ENCODE data around the gene FRS3. TPM values are rescaled to one million over a fixed set of nuclear protein-coding genes. Genes with fewer than 3 reads are reported as not detected.

The FRS3 gene
- total RNA-seq, 6 experiments from 2014 or later: 0.68 to 3.0 (median 1.9) TPM

GRCh38 chr6:41757931-41758640, 21.6 kb downstream of the FRS3 start:
- no peak for DNase-seq
- no peak overlapping the region for H3K27ac ChIP-seq
- H3K4me3 ChIP-seq: no peak overlapping the region
- no peaks in the 10 kb centered on the region for H3K4me1 ChIP-seq
- 71% methylated on average over 6 of the region's 8 CpGs for WGBS (ENCODE audit: insufficient coverage, low coverage, low lambda C conversion rate, missing lambda C conversion rate)
- intact Hi-C loops (cut with DNase I): no loop called here
- no peaks in the 10 kb centered on the region for H3K27me3 ChIP-seq
- H3K9me3 ChIP-seq: no peaks in the 10 kb centered on the region
- ATAC-seq: no peak
- no peak for TF ChIP-seq POLR2A (IDR thresholded peaks at IDR 0.05)
- no peaks in the 10 kb centered on the region for H3K36me3 ChIP-seq

- Histone ChIP-seq H3K9me3 (no peaks in the 10 kb centered on the region), H3K4me1 (no peaks in the 10 kb centered on the region), H3K36me3 (no peaks in the 10 kb centered on the region), H3K4me3 (no peak overlapping the region), H3K27me3 (no peaks in the 10 kb centered on the region), H3K27ac (no peak overlapping the region)
- no peak for ATAC-seq
- TF ChIP-seq POLR2A (IDR thresholded peaks at IDR 0.05) (no peak), CTCF (IDR thresholded peaks at IDR 0.05) (no peak)
- 83% methylated on average over 1 of the region's 6 CpGs for whole genome bisulfite sequencing (ENCODE audit: insufficient coverage, low coverage, low lambda C conversion rate, missing lambda C conversion rate)
- intact Hi-C loops (cut with DNase I): no loop called here
- no peak for DNase-seq
Measured at GRCh38 chr6:41757271-41757670, 22.4 kb downstream of the FRS3 start.

- Histone ChIP-seq H3K27ac (no peak overlapping the region), H3K9me3 (no peaks in the 10 kb centered on the region), H3K4me3 (no peak overlapping the region), H3K36me3 (no peaks in the 10 kb centered on the region), H3K4me1 (no peaks in the 10 kb centered on the region), H3K27me3 (no peaks in the 10 kb centered on the region)
- WGBS (ENCODE audit: insufficient coverage, low coverage, low lambda C conversion rate, missing lambda C conversion rate): no CpG with 5 or more reads among the region's 13 CpGs
- TF ChIP-seq CTCF (IDR thresholded peaks at IDR 0.05): no peak
- no peak for TF ChIP-seq POLR2A (IDR thresholded peaks at IDR 0.05)
- intact Hi-C loops (cut with DNase I): no loop called here
- ATAC-seq (peak in 1 of 4 donors; percentile 15), DNase-seq (no peak)
Measured at GRCh38 chr6:41756354-41756753, 23.3 kb downstream of the FRS3 start.

GRCh38 chr6:41755895-41756294, 23.8 kb downstream of the FRS3 start:
- ATAC-seq: no peak
- Histone ChIP-seq H3K27ac (no peak overlapping the region), H3K4me3 (no peak overlapping the region), H3K27me3 (no peaks in the 10 kb centered on the region), H3K4me1 (no peaks in the 10 kb centered on the region), H3K9me3 (no peaks in the 10 kb centered on the region), H3K36me3 (no peaks in the 10 kb centered on the region)
- TF ChIP-seq CTCF (IDR thresholded peaks at IDR 0.05): no peak
- no peak for TF ChIP-seq POLR2A (IDR thresholded peaks at IDR 0.05)
- WGBS (ENCODE audit: insufficient coverage, low coverage, low lambda C conversion rate, missing lambda C conversion rate): 59% methylated on average over 3 of the region's 4 CpGs
- DNase-seq: no peak
- intact Hi-C loops (cut with DNase I): no loop called here

- 95% methylated on average over 3 of the region's 3 CpGs for WGBS (ENCODE audit: insufficient coverage, low coverage, low lambda C conversion rate, missing lambda C conversion rate)
- intact Hi-C loops (cut with DNase I): no loop called here
- H3K27ac ChIP-seq: no peak overlapping the region
Measured at GRCh38 chr6:41750374-41750773, 29.3 kb downstream of the FRS3 start.

More at GRCh38 chr6:41750374-41750773, 29.3 kb downstream of the FRS3 start:
- ATAC-seq (no peak), DNase-seq (no peak)
- Histone ChIP-seq H3K9me3 (no peaks in the 10 kb centered on the region), H3K4me1 (no peaks in the 10 kb centered on the region), H3K36me3 (no peaks in the 10 kb centered on the region), H3K4me3 (no peak overlapping the region), H3K27me3 (no peaks in the 10 kb centered on the region)
- TF ChIP-seq CTCF (IDR thresholded peaks at IDR 0.05) (no peak), POLR2A (IDR thresholded peaks at IDR 0.05) (no peak)
